IMR-90 (cell line): ENCODE measurements around the gene PSAP. TPM values are rescaled to one million over a fixed set of nuclear protein-coding genes. Genes with fewer than 3 reads are reported as not detected.

Experiments used
- ATAC-seq: fragments of 200-7000 bp; cut with Tn5 transposase; 2 replicates; pipeline ENCODE4 v1.9.1; 2020; ENCODE audit warnings: low read depth, mild to moderate bottlenecking, moderate library complexity
- BruUV-seq: library from RNA; stranded (reverse); fragments of 400-500 nt; replicated peaks from 2 replicates; lab custom pipeline; 2021; lab: Mats Ljungman, UMichigan
- CTCF ChIA-PET: fragments of 300-600 bp; formaldehyde crosslinking; extraction: SDS; loops from one replicate; lab custom pipeline; 2021; ENCODE audit warnings: antibody characterized with exemption; lab: Yijun Ruan, JAX
- POLR2A ChIA-PET: fragments of 300-600 bp; sonication (Branson Sonifier 250); formaldehyde crosslinking; loops from one replicate; lab custom pipeline; 2022; ENCODE audit warnings: antibody characterized with exemption; ENCODE audit not compliant: unreplicated experiment; lab: Charles Lee
- DNase-seq: peaks from one replicate; pipeline ENCODE4 v3.0.0; 2013
- H2AFZ ChIP-seq: replicated peaks from 2 replicates; pipeline ENCODE3; 2013; ENCODE audit warnings: low read length, mild to moderate bottlenecking; ENCODE audit not compliant: poor library complexity
- H2AK5ac ChIP-seq: 2 replicates; pipeline ENCODE4 v1.6.1; 2013; ENCODE audit warnings: low read depth, low read length, inconsistent platforms
- H2AK9ac ChIP-seq: replicated peaks from 2 replicates; pipeline ENCODE3; 2013; ENCODE audit warnings: mild to moderate bottlenecking, low read depth, low read length, moderate library complexity; ENCODE audit not compliant: poor library complexity
- H2BK120ac ChIP-seq: 2 replicates; pipeline ENCODE4 v1.6.1; 2013; ENCODE audit warnings: low read depth, low read length, inconsistent platforms
- H2BK15ac ChIP-seq: 3 replicates; pipeline ENCODE4 v1.6.1; 2013; ENCODE audit warnings: low read depth, low read length, inconsistent platforms
- H2BK20ac ChIP-seq: 2 replicates; pipeline ENCODE4 v1.6.1; 2013; ENCODE audit warnings: low read depth, mild to moderate bottlenecking, inconsistent platforms, low read length, moderate library complexity
- H2BK5ac ChIP-seq: 2 replicates; pipeline ENCODE4 v1.6.1; 2013; ENCODE audit warnings: mild to moderate bottlenecking, low read depth, low read length, inconsistent platforms; ENCODE audit not compliant: poor library complexity, severe bottlenecking
- H3K14ac ChIP-seq: replicated peaks from 2 replicates; pipeline ENCODE4 v1.6.1; 2013; ENCODE audit warnings: low read depth, low read length, inconsistent platforms
- H3K18ac ChIP-seq: 2 replicates; pipeline ENCODE4 v1.6.1; 2013; ENCODE audit warnings: low read depth, low read length, control low read depth
- H3K23ac ChIP-seq: 2 replicates; pipeline ENCODE4 v1.6.1; 2013; ENCODE audit warnings: low read depth, low read length, inconsistent platforms
- H3K27ac ChIP-seq: 2 replicates; pipeline ENCODE4 v1.5.1; 2013; ENCODE audit warnings: mild to moderate bottlenecking, control low read depth, low read length; ENCODE audit not compliant: insufficient read depth
- H3K27me3 ChIP-seq: 2 replicates; pipeline ENCODE4 v1.6.1; 2013; ENCODE audit warnings: low read length; ENCODE audit not compliant: control insufficient read depth, insufficient read depth
- H3K36me3 ChIP-seq: 2 replicates; pipeline ENCODE4 v1.6.1; 2013; ENCODE audit warnings: low read length, mixed read lengths; ENCODE audit not compliant: control insufficient read depth, insufficient read depth
- H3K4ac ChIP-seq: 2 replicates; pipeline ENCODE4 v1.6.1; 2013; ENCODE audit warnings: low read depth, low read length, inconsistent platforms
- H3K4me1 ChIP-seq: 2 replicates; pipeline ENCODE4 v1.6.1; 2013; ENCODE audit warnings: low read length, mixed read lengths; ENCODE audit not compliant: control insufficient read depth, insufficient read depth
- H3K4me2 ChIP-seq: 2 replicates; pipeline ENCODE4 v1.6.1; 2013; ENCODE audit warnings: low read depth, mild to moderate bottlenecking, control low read depth, low read length, moderate library complexity
- H3K4me3 ChIP-seq: 2 replicates; pipeline ENCODE4 v1.5.1; 2013; ENCODE audit warnings: low read depth, mild to moderate bottlenecking, control low read depth, low read length, moderate library complexity; ENCODE audit not compliant: insufficient read depth
- H3K56ac ChIP-seq: 2 replicates; pipeline ENCODE4 v1.6.1; 2013; ENCODE audit warnings: low read length, inconsistent platforms; ENCODE audit not compliant: insufficient read depth; ENCODE audit errors: extremely low read depth
- H3K79me1 ChIP-seq, 2 experiments: 2 replicates each; pipeline ENCODE4 v1.6.1; 2013; ENCODE audit warnings: low read length in 2 of 2, inconsistent platforms in 1 of 2, low read depth in 1 of 2
- H3K9ac ChIP-seq: 2 replicates; pipeline ENCODE4 v1.6.1; 2013; ENCODE audit warnings: low read depth, low read length, control low read depth
- H3K9me1 ChIP-seq: 2 replicates; pipeline ENCODE4 v1.6.1; 2013; ENCODE audit warnings: low read length, inconsistent platforms; ENCODE audit not compliant: insufficient read depth
- H3K9me3 ChIP-seq: 2 replicates; pipeline ENCODE4 v1.6.1; 2013; ENCODE audit warnings: low read length; ENCODE audit not compliant: control insufficient read depth, insufficient read depth
- H4K20me1 ChIP-seq: 2 replicates; pipeline ENCODE4 v1.6.1; 2013; ENCODE audit warnings: low read length, inconsistent platforms; ENCODE audit not compliant: insufficient read depth
- H4K5ac ChIP-seq: 2 replicates; pipeline ENCODE4 v1.6.1; 2013; ENCODE audit warnings: mild to moderate bottlenecking, low read depth, low read length, control low read depth
- H4K8ac ChIP-seq, 2 experiments: 2 replicates each; pipeline ENCODE4 v1.6.1; 2013; ENCODE audit warnings: low read depth in 2 of 2, low read length in 2 of 2, control low read depth in 1 of 2, inconsistent platforms in 1 of 2
- H4K91ac ChIP-seq: 2 replicates; pipeline ENCODE4 v1.6.1; 2013; ENCODE audit warnings: low read depth, low read length, inconsistent platforms; ENCODE audit not compliant: insufficient read depth
- BHLHE40 ChIP-seq: fragments of 150-350 bp; IDR thresholded peaks from 2 replicates; pipeline ENCODE4 v1.6.1; 2016; ENCODE audit warnings: mild to moderate bottlenecking, low read depth, low read length
- CEBPB ChIP-seq: IDR thresholded peaks from 2 replicates; pipeline ENCODE4 v1.6.1; 2012; ENCODE audit warnings: low read depth, low read length, improper control_type of control experiment
- CHD1 ChIP-seq: IDR thresholded peaks from 2 replicates; pipeline ENCODE4 v1.6.1; 2012; ENCODE audit warnings: low read depth, low read length, improper control_type of control experiment
- CTCF ChIP-seq: conservative IDR thresholded peaks from 2 replicates; pipeline ENCODE4 v1.5.1; 2012; ENCODE audit warnings: mild to moderate bottlenecking, low read depth, low read length, improper control_type of control experiment
- ELK1 ChIP-seq: fragments of 150-350 bp; IDR thresholded peaks from 2 replicates; pipeline ENCODE4 v1.6.1; 2016; ENCODE audit warnings: low read depth, mild to moderate bottlenecking, low read length, moderate library complexity, borderline replicate concordance
- FOS ChIP-seq: fragments of 150-350 bp; IDR thresholded peaks from 2 replicates; pipeline ENCODE4 v1.6.1; 2016; ENCODE audit warnings: low read depth, low read length
- MAFK ChIP-seq: IDR thresholded peaks from 2 replicates; pipeline ENCODE4 v1.6.1; 2012; ENCODE audit warnings: low read depth, low read length, improper control_type of control experiment
- MAZ ChIP-seq: IDR thresholded peaks from 2 replicates; pipeline ENCODE4 v1.6.1; 2012; ENCODE audit warnings: low read depth, mild to moderate bottlenecking, low read length, improper control_type of control experiment, moderate library complexity, borderline replicate concordance
- MXI1 ChIP-seq: IDR thresholded peaks from 2 replicates; pipeline ENCODE4 v1.6.1; 2012; ENCODE audit warnings: low read depth, mild to moderate bottlenecking, low read length, moderate library complexity, borderline replicate concordance
- NFE2L2 ChIP-seq: fragments of 150-350 bp; IDR thresholded peaks from 2 replicates; pipeline ENCODE4 v1.6.1; 2016; ENCODE audit warnings: low read depth, mild to moderate bottlenecking, low read length
- POLR2A ChIP-seq: IDR thresholded peaks from 2 replicates; pipeline ENCODE4 v1.6.1; 2012; ENCODE audit warnings: mild to moderate bottlenecking, low read depth, low read length
- RAD21 ChIP-seq: IDR thresholded peaks from 2 replicates; pipeline ENCODE4 v1.6.1; 2012; ENCODE audit warnings: low read length, improper control_type of control experiment
- RCOR1 ChIP-seq: IDR thresholded peaks from 2 replicates; pipeline ENCODE4 v1.6.1; 2012; ENCODE audit warnings: mild to moderate bottlenecking, low read length, improper control_type of control experiment; ENCODE audit not compliant: insufficient replicate concordance
- SMC3 ChIP-seq: fragments of 150-350 bp; IDR thresholded peaks from 2 replicates; pipeline ENCODE4 v1.6.1; 2016; ENCODE audit warnings: low read depth, mild to moderate bottlenecking, antibody characterized with exemption, low read length, moderate library complexity
- USF2 ChIP-seq: fragments of 150-350 bp; IDR thresholded peaks from 2 replicates; pipeline ENCODE4 v1.6.1; 2017; ENCODE audit warnings: mild to moderate bottlenecking, antibody characterized with exemption, low read length, low read depth
- WGBS, 2 experiments: methylation state at CpG; one replicate each; pipeline versions ENCODE4 v1.1.5 to v1.1.7; 2013; ENCODE audit warnings: missing lambda C conversion rate in 2 of 2; ENCODE audit not compliant: insufficient read length in 1 of 2; ENCODE audit errors: extremely low coverage in 2 of 2; 5-methylcytosine and 5-hydroxymethylcytosine counted together
- dilution Hi-C: fragments of 300-500 bp; cut with HindIII; formaldehyde crosslinking; loops from one replicate; pipeline ENCODE4 v1.14.3; 2018; ENCODE audit warnings: low sequenced_read_pairs; ENCODE audit not compliant: unreplicated experiment
- in situ Hi-C: fragments of 300-500 bp; cut with MboI; formaldehyde crosslinking; loops from 3 replicates; pipeline ENCODE4 v1.14.3; 2019; ENCODE audit warnings: low sequenced_read_pairs, inconsistent platforms, mixed read lengths
- intact Hi-C: fragments of 100-400 bp; cut with micrococcal nuclease; formaldehyde crosslinking; loops from 2 replicates; pipeline ENCODE4 v1.10.0; 2022
- polyA plus RNA-seq, 3 experiments: library from polyadenylated mRNA; depleted of rRNA; stranded (reverse); fragments of >200 nt; gene quantifications; 2 replicates each; pipeline ENCODE4 v1.2.3, GENCODE V29; 2012; ENCODE audit warnings: low replicate concordance in 1 of 3
- total RNA-seq: library from RNA; depleted of rRNA; stranded (reverse); fragments of >200 nt; gene quantifications from 2 replicates; pipeline ENCODE4 v1.2.3, GENCODE V29; 2012

The PSAP gene
- total and polyA plus RNA-seq, 2 of the 4 experiments (the other 2 are of a cell fraction), result 216 to 876 TPM

DNA sequence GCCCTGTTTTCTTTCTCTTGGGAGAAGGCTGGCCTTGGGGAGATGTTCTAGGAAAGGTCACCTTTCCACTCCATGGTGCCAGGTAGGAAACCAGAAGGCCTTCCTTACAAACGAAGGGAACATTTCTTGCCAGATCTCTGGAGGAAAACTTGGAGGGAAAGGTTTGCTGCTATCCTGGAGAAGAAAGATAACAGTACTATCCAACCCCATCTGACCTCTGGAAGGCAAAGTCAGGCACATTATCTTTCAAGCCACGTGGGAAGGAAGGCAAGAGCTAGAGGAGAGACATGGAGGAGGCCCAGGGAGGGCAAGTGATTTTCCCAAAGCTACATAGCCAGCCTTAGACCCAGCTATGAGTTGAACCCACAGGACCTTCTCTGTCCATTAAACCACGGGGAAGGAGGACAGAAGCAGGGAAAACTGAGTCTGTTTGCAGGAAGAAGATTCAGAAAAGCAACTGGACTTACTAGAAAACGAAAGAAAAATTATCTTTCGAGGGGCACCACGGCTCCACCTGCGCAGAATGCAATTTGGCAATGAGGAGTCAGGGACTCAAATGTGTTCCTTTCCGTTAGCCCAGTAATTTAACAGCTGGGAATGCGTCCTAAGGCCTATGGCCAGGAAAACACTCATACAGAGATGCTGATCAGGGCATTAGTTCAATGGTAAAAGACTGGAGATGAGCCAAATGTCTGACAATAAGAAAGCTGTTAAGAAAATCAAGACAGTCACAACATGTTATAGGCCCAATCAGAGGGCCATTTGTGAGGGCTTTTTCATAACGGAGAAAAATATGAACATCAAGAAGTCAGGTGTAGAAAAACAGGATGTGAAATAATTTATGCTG lies 32.0 kb upstream of the PSAP start:
- POLR2A ChIA-PET, result interaction anchor here (0.6 kb wide), 1 partner anchor 428 kb away, joined by 3 read pairs; no protein-coding TSS in a partner anchor
- no peak for DNase-seq
- H4K8ac ChIP-seq, result no peak overlapping the region
- no peak overlapping the region for H2BK5ac ChIP-seq
- no peaks in the 10 kb centered on the region for H3K36me3 ChIP-seq
- H3K4ac ChIP-seq, result no peak overlapping the region
- H4K5ac ChIP-seq, result no peak overlapping the region
- no peak overlapping the region for H3K14ac ChIP-seq
- no peaks in the 10 kb centered on the region for H3K9me1 ChIP-seq
- no peaks in the 10 kb centered on the region for H3K9me3 ChIP-seq
- H3K18ac ChIP-seq, result no peak overlapping the region
- BruUV-seq, result no TSS peak
- ATAC-seq, result no peak
- in situ Hi-C loops, result no loop called here
- H2AK9ac ChIP-seq, result no peak overlapping the region
- H3K27me3 ChIP-seq, result peaks cover 36% of the 10 kb centered on the region
- H3K23ac ChIP-seq, result no peak overlapping the region
- CTCF ChIA-PET, result no interaction called here
- no peak overlapping the region for H3K9ac ChIP-seq
- H2BK120ac ChIP-seq, result no peak overlapping the region
- H3K4me2 ChIP-seq, result no peak overlapping the region
- H3K79me1 ChIP-seq, result no peaks in the 10 kb centered on the region
- H4K91ac ChIP-seq, result no peak overlapping the region
- no peak overlapping the region for H3K4me3 ChIP-seq
- intact Hi-C loops, result no loop called here
- no peaks in the 10 kb centered on the region for H3K4me1 ChIP-seq
- dilution Hi-C loops, result no loop called here
- WGBS, 2 experiments, result 76% methylated on average over 5 of the region's 10 CpGs; no CpG with 5 or more reads in 1 of the 2 experiments
- H3K27ac ChIP-seq, result no peak overlapping the region
- no peak overlapping the region for H3K56ac ChIP-seq
- H2BK20ac ChIP-seq, result no peak overlapping the region
- no peak overlapping the region for H2AFZ ChIP-seq
- no peak overlapping the region for H2BK15ac ChIP-seq
- H4K20me1 ChIP-seq, result peaks cover 3% of the 10 kb centered on the region; the same call in 1 of the 2 replicates
- no peak overlapping the region for H2AK5ac ChIP-seq
- TF ChIP-seq RCOR1 (no peak), MAFK (no peak), CEBPB (no peak), FOS (no peak), MXI1 (no peak), BHLHE40 (no peak), NFE2L2 (no peak), CHD1 (no peak), POLR2A (no peak), USF2 (no peak), ELK1 (no peak), MAZ (no peak), RAD21 (no peak), CTCF (no peak), SMC3 (no peak)
